Stimulated activated naive CD4-positive, alpha-beta T cell treated with Interleukin-2 at 50 U/mL for 16 hours (primary cell): ENCODE measurements around the gene CYP11A1.

Experiments used
- DNase-seq: peaks from one replicate; lab custom pipeline; 2025; lab: John Stamatoyannopoulos, UW

The CYP11A1 gene

DNA sequence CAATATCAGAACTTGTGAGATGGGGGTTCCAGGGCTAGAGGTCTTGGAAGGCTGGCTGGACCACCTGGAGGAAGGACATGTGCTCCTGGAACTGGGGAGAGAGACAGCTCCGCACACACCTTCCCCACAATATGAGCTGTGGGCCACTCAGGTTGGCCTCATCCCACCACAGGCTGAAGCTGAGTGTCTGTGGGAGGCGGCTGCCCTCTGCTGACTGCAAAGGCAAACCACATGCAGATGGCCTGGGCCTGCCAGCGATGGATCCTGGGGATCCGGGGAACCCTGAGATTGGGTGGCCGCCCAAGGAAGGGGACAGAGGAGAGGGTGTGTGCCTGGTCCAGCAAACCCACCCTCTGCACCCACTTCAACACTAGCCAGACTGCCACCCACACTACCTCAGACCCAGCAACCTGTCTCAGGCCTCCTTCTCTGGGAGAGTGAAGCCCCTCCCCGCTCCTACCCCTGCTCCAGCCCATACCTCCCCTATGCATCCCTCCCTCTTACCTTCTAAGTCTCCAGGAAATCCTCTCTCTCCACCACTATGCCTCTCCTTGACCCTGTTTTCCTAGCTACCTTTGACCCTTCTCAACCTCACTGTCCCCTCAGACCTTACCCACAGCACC lies 44.8 kb downstream of the CYP11A1 start:
- DNase-seq, result peak; percentile 34

DNA sequence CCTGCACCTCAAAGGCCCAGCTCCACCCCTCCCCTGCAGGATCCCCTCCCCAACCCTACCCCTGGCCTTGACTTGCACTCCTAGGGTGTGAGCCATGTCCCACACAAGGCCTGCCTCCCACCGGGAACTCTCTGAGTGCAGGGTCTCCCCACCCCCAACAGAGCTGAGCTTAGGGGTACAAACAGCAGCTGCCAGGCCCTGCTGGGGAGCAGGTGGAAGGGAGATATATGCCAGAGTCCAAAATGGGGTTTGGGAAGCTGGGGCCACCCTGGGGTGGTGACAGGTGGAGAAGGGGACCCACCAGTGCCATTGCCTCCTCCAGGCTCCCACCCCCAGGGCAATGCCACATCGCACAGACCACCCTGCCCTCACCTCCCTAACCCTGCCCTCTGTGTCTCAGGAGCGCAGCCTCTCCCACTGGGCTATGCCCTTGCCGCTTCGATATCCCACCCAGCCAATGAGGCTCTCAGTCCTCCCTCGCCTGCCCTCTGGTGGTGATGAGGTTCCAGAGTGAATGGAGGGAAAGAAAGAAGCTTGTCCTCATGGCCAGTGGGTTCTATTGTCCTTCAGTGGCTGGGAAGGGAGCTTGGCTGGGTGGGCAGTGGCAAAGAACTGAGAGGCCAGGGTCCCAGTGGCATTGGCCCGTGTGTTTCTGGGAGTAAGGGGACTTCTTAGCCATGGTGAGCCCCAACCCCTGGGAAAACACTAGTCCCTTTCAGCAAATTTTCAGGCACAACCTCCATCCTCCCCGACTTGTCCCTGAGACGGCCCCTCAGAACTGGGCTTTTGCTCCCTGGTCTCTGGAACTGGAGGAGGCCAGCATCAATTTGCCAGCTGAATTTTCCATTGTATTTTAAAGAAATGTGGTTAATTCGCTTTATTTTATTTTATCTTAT lies 46.8 kb downstream of the CYP11A1 start:
- no peak for DNase-seq

DNA sequence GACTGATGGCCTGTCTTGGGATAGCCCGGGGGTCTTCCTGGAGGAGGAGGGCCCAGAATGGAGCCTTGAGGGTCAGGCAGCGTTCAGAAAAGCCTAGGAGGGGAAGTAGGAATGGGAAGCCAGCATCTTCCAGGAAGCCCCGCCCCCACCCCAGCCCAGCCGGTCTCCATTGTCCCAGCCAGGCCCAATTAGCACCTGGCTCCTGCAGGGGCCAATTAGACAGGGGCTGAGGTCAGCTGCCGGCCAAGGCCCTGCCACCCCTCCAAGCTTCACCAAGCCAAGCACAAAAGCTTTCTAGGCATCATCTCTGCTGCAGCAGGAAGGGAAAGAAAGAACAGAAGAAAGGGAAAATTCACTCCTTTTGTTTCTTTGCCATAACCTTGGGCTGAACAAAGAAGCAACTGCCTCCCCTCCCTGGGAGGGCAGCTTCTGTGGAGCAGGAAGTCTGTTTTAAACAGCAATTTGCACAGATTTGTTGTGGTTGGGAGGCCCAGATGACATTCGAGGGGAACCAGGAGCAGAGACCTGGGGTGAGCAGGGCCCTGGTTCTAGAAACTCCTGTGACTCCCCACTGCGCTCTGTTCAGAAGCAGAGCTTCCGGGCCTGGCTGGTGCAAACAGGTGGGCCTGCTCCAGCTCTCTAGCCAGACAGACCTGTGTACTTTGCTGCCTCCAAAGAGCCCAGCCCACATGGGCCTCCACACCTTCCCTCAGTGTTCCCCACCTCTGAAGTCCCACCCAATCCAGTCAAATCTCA lies 47.7 kb downstream of the CYP11A1 start:
- DNase-seq, result no peak

DNA sequence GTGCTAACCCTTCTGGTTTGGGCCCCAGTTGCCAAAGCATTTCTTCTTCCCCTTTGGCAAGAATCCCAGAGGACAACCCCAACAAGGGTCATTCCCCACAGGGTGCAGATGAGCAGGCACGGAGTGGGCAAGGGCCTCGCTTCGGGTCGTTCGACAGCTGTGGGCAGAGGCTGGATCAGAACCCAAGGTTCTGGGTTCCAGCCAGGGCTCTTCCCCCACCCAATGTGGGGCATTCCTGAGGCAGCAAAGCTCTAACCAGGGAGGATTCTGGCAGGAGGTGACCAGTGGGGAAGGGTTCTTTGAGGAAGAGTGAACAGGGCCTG lies 48.3 kb downstream of the CYP11A1 start:
- no peak for DNase-seq

DNA sequence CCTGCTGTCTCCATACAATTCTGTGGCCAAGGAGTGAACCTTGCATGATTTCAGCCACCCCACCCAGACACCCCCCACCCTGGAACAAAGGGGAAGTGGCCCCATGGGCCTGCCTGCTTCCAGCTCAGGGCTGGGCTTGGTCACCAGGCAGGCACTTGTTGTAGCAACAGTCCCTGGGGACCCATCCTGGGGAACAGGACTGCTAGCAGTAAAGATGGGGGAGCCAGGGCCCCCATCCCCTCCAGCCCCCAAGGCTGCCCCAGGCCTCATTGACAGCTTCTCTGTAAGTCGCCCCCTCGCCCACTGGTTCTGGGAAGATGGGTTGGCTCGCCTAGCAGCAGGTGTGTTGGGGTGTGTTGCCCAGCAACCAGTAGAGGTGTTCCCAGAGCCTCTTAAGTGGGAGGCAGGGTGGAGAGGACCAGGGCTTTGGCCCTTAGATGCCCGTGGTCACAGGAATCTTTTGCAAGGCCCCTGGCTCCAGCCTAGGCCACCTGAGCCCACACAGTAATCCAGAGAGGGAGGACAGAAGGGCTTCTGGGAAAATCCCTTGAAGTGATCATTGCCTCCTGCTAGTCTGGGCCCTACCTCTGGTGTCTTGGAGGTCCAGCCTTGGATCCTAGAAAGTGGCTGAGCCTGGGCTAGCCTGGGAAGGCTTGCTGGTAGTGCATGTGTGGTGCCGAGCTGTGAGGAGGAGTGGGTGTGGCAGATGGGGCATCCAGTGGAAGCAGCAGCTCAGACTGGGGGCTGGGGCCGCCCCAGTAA lies 48.9 kb downstream of the CYP11A1 start:
- DNase-seq, result no peak

DNA sequence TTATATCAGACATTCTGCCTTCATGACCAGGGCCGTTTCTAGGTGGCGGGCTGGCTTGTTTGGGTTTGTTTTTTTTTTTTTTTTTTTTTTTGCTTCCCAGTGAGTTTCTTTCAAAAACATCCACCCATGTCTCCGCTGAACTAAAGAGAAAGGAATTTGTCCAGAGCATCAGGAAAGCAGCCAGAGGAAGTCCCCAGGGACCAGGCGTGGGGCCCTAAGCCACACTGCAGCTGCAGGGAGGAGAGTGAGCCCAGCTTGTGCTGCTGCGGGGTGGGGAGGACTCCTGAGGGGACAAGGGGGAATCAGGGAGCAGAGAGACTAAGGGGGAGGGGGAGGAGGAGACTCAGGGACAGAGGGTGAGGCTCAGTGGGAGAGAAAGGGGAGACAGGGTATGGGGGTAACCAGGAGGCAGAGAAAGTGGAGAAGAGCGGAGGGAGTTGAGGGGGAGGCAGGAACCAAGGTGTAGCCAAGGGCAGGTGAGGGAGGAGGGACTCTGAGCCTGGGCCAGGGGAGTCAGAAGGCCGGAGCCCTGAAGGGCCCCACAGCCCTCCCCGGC lies 49.5 kb downstream of the CYP11A1 start:
- no peak for DNase-seq

DNA sequence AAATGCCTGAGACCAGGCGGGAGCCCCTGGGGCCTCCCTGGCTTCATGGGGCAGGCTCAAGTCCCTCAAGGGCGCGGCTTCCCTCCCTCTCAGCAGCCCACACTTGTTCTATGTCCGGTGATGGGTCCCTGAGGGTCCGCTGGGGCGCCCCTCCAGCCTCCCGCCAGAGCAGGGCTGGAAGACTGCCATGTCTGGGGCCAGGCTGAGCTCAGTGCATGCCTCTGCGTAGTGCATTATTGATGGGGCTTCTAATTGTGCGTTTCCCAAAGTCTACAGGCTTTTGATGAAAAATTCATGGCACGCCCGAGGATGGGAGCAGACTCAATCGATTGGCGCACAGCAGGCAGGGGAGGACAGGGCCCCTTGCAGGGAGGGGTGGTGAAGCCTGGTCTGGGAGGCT lies 51.3 kb downstream of the CYP11A1 start:
- DNase-seq, result no peak

DNA sequence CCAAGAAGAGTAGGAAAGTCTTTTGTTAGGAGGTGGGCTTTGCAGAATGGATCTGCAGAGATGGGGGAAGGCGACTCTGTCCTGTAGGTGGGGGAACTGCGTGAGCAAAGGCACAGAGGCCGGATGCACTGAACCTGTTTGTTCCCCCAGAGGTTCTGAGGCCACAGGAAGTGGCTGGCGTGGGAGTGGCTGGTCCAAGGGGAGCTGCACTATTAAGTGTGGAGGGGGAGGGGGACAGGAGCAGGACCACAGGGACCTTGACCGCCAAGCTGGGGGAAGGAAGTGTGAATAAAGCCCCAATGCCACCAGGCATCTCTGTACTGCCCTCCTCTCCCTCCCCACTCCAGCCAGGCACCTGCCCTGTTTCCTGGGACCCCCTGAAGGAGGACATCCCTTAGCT lies 51.8 kb downstream of the CYP11A1 start:
- DNase-seq, result no peak

DNA sequence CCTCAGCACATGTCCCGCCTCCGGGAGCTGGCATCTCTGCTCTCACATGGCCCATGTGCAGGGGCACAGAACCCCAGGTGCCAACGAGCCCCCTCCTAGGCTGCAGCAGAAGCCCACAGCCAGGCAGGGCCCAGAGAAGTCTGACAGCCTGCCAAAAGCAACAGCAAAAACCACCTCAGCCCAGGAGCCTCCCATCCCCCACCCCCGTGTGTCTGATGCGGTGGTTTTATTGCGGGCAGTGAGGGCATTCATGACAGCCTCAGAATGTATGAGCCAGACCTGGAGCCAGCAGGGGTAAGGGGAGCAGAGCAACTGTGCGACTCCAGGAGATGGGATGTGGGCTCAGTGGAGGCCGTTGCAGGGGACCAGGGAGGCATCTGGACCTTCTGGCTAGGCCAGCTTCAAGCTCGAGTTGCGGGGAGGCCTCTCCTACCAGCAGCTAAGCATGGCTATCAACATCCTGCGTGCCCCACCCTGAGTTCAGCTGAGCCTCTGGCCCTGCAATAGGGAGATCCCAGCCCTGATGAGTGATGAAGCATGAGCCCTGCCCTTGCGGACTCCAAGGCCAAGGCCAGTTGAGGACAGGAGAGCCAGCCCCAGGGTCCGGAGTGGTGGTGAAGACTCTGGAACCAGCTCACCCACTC lies 52.5 kb downstream of the CYP11A1 start:
- DNase-seq, result no peak

DNA sequence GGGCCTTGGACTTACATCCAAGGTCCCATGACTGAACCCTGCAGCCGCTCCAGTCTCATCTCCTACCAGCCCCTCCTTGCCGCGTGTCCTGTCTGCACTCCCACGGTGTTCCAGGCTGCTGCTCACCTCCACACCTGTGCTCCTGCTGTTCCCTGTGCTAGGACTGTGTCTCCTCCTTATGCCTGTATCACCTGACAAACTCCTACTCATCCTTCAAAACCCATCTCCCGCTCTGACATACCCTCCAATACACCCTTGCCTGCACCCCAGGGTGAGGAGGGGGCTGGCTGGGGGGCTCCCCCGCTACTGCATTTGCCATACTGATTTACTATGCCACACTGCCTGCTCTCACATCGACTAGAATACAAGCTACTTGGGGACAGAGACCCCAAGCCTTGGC lies 53.6 kb downstream of the CYP11A1 start:
- DNase-seq, result no peak

DNA sequence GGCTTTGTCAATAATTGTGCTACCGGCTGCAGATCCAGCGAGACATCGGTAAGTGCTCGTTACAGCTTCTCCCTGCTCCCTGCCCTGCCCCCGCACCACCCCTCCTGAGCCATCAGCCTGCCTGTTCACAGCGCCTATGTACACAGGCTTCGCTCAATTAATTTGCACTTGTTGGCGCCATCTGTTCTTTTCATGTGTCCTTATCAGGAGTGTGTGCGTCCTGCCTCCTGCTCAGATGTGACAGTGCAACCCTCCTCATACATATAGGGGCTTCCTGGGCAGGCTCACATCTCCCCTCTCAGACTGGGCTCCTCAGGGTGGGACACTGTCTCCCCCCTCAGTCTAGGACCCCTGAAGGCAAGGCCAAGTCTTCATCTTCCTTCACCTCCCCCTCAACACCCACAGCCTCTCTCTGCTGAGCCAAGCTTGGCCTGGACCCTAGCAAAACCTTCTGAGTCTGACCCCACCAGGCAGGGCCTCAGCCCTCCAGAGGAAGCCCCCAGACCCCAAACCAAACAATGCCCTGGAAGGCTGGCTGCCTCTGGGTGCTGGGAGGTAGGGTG lies 54.9 kb downstream of the CYP11A1 start:
- DNase-seq, result no peak

DNA sequence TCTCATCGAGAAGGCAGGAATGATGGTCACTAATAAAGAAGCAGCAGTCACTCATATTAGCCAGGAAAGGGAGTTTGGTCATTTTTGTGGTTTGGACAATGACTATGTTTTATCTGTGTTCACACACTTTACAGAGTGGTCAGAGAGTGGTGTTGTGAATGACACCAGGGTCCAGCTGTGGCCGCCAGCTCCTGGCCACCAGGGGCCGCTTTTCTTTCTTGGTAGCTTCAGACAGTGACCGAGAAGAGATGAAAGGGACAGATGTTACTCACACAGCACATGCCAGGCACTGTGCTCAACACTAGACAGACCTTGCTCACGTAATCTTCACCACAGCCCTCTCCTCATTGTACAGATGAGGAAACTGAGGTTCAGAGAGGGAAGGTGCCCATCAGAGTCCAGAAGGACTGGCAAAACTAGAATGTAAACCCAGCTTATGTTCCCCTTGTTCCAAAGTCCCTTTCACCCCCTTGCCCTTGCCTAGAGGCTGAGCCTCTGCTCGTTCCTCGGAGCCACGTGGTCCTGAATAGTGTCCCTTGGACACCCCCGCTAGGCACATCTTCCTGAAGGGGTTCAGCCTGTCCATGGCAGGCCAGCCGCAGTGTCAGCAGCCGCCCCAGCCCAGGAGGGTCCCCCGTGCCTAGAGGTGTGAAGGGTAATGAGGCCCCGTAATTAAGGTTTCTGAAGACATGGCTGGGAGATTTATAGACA lies 55.6 kb downstream of the CYP11A1 start:
- DNase-seq, result no peak

DNA sequence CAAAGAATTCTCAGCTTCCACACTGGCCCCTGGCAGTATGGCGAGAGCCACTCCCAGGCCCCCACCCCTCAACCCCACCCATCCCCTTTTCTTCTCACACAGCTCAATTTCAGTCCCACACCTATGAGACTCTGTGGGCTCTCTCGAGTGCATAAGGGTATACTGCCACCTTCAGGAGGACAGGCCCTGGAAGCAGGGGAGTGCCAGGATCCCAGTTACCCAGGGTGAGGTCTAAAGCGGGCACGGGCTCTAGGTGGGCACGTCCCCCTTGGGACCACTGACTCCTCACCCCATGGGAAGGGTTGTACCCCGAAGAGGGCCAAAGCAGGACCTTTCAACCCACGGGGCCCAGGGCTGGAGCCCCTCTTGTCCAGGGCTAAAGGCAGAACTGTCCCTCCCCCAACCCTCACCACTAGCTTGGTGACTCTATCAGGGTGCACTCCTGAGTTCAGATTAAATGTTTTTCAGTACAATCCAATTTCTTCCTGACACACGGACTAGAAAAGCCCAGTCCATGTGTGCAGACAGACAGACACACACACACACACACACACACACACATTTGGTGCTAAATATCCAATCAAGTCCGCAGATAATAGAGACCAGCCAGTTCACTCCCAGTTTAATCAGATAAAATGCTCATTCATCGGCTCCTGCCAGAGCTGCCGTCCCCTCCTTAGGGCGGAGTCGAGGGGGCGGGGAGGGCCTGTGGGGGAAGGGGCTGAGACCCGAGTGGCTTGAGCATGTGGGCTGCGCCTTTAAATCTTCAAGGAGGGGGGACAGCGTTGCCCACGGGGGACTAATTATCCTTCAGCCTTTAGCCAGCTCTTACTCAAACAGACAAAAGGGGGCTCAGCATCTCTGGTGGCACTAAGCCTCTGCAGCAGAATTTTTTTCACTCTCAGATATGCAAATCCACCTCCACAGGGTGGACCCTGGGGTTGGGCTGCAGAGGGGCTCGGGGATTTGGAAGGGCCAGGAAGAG lies 59.3 kb downstream of the CYP11A1 start:
- no peak for DNase-seq

DNA sequence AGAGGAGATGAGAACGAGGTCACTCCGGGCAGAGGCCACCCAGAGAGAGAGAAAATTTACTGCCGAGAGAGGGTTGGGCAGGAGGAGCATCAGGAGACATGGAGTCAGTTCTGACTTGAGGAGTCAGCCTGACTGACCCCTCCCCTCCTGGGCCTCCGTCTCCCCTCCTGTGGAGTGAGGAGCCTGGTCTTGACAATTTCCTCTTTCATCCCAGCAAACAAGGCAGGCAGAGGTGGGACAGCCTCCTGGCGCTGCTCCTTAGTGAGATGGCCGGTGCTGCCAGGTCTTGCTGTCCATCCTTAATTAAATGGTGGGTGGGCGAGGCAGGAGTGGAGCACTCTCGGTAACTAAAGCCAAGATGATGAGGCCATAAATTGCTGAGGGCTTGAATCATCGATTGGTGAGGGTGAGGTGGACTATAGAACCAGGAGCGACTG lies 60.6 kb downstream of the CYP11A1 start:
- DNase-seq, result no peak

DNA sequence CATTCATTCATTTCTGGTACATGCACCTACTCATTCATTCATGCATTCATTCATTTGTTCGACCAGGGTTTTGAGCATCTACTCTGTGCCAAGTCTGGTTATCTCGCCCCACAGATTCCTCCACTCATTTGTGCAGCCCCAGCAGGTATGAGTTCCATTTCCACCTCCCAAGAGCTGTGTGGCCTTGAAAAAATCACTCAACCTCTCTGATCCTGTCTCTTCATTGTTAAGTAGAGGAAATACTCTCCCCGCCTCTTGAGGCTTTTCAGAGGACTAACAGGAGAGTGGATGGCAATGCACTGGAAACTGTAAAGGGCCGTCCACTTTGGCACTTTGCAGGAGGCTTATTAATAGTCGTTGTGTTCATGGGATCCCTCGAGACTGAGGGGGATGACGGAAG lies 61.8 kb downstream of the CYP11A1 start:
- no peak for DNase-seq

DNA sequence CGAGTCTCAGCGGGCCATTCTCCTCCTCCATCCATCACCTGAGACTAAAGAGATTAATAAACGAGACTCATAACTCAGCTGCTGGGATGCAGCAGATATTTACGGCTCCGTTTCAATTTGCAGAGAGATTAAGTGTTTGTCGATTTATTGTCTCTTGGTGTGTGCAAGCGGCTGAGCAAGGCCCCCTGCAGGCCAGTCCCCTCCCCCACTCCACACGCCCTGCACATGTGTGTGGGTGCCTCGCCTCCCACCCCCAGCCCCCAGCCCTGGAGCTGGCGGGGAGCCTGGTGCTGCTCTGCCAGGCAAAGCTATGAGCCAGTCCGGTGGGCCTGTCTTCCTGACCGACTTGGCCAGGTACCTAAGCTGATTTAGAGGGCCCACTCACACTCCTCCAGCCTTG lies 63.0 kb downstream of the CYP11A1 start:
- no peak for DNase-seq

DNA sequence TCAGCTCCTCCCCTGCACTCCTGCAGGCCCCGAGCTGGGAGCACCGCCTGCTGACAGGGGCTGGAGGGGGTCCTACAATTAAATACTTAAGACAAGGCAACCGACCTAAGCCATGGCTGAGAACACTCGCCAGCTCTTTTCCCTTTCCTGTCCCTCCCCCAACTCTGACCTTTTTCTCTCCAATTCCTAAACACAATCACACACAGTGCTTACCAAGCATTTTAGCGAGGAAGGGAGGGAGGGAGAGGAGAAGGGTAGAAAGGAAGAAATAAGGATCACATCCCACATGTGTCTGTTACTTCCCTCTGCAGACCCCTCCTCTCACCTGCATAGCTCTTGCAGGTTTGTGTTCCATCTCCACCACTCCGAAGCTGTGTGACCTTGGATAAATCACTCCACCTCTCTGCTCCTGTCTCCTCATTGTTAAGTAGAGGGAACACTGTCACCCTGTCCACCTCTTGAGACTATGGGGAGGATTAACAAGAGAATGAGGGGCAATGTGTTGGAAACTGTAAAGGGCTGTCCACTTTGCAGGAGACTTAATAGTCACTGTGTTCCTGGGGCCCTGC lies 63.6 kb downstream of the CYP11A1 start:
- DNase-seq, result no peak

DNA sequence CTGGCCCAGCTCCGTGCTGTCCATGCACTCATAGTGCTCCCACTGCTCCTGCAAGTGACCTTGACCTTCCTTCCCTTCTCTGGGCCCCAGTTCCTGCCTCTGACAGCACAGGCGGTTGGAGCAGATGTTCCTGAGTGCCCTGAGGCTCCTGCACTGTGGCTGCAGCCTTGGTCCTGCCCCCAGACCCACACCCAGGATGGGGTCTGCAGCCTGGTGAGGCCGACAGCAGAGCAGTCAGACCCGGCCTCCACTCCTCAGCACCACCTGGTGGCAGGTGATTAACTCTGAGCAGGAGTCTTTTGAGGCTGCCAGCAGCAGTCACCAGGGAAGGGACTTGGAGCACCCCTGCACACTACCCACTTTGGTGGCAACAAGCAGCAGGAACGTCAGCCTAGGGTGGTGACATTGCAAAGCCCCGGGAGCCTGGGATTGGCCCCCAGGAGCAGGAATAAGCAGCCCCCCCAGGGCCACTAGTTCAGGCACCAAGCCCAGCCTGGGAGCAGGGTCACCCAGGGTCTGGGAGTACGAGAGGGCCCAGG lies 64.6 kb downstream of the CYP11A1 start:
- no peak for DNase-seq
